Measurements from ENCODE around the gene TRAPPC14.
A peak's percentile ranks its signal among the peaks of the same experiment; 100 is the strongest.

The TRAPPC14 gene

DNA sequence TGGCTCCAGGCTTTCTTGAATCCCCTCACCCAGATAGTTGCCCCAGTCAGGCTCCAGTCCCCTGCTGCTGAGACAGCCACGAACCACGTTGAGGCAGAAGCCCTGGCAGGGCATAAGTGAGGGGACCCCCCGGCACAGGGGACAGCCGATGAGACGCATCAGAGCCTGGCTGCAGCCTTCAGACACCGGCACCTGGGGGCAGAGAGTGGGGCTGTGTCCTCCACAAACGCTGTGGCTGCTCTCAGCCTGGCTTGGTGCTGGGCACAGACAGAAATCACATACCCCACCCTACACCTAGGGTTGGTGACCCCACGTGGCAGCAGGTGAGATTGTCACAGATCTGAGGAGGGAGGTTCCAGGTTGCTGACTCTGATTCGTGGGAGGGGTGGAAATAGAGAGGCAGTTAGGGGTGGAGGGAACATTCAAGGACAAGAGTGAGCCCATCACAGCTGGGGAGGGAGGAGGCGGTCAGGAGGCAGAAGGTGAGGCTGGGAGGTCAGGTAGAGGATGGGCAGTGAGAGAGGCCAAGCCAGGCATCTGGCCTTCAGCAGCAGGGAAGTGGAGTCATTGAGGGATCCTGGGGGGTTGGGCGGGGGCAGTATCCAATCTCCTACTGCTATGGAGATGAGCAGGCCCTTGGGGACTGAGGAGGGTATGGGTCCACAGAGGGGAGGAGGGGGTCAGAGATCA is 15.4 kb upstream of the TRAPPC14 start:
- DNase-seq (ENCODE audit: low spot score) = no peak

DNA sequence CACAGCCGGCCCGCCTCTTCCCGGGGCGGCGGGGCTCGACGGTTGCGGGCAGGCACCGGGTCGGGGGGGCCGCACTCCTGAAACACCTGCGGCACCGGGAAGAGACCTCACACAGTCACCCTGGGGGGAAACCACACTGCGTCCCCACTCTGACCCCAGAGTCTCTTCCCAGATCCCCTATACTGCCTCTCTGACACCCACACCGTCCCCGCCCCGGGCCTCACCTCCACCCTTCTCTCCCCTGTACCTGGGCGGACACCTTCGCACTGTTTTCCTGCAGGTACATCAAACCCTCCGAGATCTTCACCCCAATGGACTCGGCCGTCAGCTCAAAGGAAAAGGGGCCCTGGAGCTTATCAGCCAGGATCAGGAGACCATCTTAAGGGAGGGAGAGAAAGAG is 13.3 kb upstream of the TRAPPC14 start:
- DNase-seq (ENCODE audit: low spot score) = no peak

DNA sequence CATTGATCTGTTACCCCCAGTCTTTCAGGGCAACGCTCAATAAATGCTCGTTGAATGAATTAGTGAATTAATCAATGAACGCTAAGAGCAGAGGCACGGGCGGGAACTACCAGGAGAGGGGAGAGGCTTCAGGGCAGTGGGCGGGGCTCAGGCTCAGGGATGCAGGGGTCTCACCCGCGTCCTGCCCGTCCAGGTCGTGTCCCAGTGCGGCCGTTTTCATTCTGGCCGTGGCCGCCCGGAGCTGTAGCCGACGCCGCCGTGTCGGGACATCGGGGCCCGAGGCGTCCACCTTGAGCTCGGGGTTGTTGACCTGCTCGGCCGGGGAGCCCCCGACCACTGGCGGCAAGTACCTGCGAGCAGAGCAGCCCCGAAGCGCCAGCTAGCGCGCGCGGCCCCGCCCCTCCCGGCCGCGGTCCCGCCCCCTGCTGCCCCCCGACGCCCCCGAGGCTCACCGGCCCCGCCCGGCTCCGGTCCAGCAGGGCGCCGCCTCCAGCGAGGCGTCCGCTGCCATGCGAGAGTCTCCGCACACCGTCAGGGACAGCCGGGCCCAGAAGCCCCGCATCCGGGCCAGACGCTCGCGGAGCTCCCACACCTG is 12.7 kb upstream of the TRAPPC14 start:
- DNase-seq (ENCODE audit: low spot score) = no peak

DNA sequence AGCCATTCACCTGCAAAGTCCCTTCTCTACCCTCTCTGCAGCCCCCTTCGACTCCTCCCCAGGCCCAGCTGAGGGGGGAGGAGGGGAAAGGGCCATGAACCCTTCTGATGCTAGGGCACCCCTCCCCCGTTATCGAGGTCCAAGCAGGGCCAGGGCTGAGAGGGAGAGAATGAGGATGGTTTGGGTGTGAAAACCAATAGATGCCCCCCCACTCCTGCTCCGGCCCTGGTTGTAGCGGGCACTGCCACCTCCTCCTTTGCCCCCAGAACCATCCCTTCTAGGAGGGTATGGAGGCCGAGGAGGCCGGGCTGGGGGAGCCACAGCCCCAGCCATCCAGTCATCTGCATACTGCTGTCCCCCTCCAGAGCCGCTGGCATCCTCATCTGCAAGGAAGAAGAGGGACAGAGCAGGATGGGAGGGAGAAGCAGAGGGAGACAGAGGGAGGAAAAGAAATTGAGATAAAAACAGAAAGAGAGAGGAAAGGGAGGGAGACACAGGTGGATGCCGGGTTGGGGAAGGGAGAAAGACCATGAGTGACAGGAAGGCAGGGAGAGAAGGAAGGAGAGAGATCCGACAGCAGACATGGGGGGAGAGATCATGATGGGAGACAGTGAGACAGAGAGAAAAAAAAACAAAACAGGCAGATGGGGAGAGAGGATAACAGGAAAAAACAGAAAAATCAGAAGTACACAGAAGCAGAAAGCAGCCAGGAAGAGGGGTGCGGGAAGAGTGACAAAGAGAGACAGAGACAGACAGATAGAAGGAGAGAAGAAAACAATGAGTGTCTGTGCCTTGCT is 11.8 kb upstream of the TRAPPC14 start:
- DNase-seq (ENCODE audit: low spot score) = no peak

DNA sequence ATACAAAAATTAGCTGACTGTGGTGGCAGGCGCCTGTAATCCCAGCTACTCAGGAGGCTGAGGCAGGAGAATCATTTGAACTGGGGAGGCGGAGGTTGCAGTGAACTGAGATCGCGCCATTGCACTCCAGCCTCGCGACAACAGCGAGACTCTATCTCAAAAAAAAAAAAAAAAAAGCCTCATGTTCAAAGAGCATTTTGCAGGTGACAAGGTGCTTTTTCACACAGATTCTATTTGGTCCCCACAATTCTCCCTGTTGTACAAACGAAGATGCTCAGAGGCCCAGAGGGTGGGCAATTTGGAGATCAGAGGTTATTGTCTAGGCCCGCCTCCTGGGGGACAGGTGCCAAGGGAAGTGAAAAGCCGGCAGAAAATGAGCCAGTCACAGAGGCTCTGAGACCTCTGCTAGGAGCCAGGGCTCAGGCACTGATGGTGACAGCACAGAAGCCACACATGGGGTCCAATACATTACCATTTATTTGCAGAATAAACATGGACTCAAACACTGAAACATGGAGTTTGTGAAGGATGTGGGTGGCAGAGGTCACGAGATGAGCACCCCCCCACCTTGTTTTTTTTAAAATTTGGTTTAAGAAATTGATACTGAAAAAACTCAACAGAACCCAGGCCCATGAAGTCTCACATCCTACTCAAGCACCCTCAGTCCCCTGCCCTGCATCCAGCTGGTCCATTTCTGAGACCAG is 10.8 kb upstream of the TRAPPC14 start:
- DNase-seq (ENCODE audit: low spot score) = no peak

DNA sequence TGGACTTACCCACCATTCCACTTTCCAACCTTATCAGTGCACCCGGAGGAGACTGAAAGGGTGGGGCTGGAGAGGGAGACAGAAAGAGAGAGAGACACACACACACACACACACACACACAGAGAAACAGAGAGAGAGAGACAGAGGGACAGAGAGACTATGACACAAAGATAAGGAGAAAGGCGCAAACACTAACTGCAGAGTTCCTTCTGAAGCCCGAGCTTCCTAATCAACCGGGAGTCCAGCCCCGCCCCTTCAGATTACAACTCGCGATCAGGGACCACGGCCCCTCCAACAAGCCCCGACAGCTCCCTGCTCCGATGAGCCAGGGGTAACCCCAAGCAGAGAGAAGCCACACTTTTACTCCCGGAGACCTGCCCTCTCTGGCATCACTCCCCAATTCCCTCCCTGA is 9.4 kb upstream of the TRAPPC14 start:
- peak; percentile 42 for DNase-seq (ENCODE audit: low spot score)

DNA sequence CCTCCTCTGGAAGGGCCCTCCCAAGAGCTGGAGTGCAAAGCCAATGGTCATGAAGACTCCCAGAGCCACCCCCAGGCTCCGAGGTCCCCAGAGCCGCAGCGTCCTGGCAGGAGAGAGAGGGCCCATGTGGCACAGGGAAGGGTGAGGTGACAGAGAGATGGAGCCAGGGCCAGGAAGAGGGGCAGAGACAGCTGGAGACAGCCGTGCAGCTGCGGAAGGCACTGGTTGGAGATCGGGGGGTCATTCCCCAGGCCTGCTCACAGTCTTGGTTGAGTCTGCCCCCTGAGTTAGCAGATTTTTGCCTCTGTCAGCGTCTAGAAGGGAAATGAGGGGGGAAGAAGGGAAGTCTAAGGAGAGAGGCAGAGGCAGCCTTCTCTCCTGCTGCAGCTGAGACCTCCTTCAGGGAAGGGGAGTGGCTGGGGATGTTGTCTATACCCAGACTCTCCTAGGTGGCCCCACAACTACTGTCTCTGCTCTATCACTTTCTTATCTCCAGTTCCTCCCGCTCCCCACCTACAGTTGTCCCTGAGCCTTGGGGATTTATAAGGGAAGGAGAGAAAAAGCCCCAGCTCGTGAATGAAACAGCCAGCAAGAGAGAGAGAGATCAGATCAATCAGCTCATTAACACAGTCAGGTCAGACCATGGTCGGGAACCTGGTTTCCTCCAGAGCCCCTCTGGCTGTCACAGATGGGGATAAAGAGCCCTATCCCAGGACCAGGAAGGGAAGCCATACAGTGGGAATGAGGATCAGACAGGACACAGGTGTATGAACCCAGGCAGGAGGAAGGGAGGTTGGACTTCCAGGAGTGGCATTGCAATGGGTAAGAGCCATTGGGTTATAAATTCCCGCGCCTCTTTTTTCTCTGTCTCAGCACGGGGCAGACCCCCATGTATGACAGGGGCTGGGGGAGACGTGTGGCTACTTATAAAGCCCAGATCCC is 8.7 kb upstream of the TRAPPC14 start:
- DNase-seq (ENCODE audit: low spot score) = no peak

DNA sequence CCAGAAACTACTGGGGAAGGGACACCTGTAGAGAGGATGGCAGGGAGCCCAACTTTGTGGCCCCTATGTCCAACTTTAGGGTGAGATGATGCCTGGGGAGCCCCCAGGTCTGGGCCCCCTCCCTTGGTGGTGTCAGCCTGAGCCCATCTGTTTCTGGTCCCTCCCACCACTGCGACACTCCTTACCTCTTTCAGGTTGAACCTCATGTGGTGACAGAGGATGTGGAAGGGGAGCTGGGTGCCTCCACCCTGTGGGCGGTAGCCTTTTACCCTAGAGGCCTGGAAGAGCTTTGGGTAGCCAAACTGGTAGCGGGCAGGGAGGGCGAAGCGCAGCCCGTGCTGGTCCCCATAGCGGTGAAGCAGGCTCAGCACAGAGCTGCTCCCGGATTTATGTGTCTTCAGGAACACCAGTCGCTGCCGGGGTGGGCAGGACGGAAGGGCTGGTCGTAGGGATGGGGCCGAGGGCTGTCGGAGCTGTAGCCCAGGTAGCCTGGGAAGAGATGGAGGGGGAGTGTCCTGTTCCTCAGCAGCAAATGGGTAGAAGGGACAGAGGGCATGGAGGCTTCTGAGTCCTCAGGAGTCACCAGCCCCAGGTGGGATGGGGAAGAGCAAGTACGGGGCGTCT is 7.9 kb upstream of the TRAPPC14 start:
- no peak for DNase-seq (ENCODE audit: low spot score)

DNA sequence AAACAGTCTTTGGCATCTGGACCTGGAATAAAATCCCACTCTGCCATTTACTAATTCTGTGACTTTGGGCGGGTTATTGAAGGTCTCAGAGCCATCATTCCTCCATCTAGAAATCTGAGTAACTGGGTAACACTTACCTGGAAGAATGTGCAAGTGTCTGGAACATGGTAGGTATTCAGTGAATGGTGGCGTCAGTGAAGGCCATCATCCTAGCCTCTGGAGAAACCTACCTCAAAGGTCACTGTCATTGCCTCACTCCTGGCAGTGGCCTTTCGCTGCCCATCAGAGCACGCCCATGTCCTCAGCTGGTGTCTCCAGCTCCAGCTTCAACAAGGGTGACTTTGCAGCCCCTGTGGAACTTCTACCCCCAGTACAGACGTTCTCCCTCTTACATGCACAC is 5.3 kb upstream of the TRAPPC14 start:
- DNase-seq (ENCODE audit: low spot score) = no peak

DNA sequence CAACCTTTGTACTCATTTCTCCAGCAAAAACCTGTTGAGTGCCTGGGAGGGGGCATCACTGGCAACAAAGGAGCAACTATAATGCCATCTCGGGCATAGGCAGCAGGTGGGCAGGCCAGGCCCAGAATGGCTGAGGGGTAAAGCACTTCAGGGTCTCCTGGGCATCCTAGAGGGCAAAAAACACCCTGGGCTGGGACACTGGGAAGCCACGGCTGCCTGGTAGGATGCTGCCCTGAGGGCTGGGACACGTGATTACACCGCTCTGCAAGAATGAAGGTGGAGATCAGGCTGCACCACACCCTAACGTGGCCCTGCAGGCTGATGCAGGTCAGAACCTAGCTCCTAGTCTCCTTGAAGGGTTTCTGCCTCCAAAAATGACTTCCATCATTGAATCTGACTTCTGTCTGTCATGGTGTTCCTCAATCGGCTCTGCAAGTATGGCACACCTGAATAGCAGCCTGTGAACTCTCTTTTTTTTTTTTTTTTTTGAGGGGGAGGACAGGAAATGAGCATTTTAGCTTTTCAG is 4.5 kb upstream of the TRAPPC14 start:
- DNase-seq (ENCODE audit: low spot score) = no peak

DNA sequence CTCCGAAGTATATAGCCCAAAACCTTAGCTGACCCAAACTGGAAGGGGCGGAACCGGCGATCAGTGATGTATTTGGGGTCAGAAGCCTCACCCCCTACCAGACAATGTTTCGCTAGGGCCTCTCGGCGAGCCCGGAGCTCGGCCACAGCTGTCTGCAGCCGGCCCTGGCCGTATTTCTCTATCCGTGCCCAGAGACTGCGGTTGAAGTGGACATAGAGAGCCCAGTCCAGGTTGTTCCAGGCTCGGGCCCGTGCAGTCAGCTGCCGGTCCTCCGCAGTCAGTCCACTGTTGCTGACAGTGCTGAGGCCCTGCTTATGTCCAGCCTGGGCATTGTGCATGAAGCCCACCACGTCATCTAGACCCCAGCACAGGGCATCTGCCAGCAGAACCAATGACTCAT is 1.5 kb upstream of the TRAPPC14 start:
- DNase-seq (ENCODE audit: low spot score) = no peak

DNA sequence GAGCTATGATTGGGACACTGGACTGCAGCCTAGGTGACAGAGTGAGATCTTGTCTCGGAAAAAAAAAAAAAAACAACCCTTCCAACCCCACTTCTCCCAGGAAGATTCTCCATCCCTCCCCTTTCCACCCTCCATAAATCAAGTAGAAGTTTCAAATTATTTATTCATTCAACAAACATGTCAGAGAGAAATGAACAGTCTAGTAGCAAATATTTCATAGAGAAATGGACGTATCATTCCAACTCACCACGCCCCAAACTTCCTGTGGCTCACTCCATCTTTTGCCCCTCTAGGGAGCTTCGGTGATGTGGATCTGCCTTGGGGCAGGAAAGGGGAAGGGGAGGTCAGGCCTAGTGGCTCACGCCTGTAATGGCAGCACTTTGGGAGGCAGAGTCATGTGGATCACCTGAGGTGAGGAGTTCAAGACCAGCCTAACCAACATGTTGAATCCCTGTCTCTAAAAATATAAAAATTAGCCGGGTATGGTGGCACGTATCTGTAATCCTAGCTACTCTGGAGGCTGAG is 638 bp upstream of the TRAPPC14 start:
- no peak for DNase-seq (ENCODE audit: low spot score)

DNA sequence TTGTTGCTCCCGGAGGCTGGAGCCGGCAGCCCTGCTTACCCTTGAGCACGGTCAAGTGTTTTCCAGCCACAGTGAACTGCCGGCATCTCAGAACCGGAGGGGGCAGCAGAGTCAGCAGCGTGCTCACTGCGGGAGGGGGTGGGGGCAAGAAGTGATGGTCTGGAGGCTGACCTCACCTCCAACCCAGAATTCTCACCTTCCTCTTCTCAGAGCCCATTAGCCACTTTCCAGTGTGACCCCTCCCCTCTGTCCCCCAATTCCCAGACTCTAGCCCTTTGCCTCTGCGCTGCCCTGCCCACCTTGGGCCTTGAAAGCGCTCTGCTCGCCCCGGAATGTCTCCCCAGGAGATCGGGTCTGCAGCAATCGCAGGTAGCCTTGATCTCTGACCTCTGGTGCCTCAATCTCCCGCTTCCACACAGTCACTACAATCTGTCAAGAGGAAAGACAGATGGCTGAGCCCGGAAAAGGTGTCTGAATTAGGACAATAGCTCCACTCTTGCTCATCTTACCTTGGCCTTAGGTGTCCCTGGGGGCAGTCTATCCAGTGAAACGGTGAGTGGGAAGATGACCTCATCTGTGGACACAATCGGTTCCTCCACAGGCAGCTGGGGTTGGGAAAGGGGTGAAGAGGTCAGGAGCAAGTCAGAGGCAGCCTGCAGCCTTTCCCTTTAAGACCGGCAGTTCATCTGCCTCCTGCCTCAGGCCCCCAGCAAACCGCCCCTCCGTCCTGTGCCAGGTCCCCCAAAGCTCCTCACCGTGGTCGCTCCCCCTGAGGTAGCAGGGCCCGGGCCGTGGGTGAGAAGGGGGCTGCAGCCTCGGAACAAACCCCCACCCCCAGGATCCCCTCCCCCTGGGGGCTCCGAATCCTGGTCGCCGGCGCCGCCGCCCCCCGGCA is 942 bp downstream of the TRAPPC14 start:
- peak; percentile 78 for DNase-seq (ENCODE audit: low spot score)

DNA sequence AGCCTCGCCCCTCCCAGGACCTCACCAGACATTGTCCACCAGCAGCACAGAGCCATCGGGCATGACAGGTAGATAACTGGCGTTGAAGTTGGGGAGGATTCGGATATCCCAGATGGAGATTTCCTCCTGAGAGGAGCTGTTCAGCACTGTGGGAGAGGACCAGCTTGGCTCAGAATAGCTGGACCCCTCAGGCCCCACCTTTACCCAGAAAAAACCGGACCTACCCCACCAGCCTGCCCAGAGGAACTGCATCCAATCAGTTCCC is 1.5 kb downstream of the TRAPPC14 start:
- DNase-seq (ENCODE audit: low spot score) = no peak

DNA sequence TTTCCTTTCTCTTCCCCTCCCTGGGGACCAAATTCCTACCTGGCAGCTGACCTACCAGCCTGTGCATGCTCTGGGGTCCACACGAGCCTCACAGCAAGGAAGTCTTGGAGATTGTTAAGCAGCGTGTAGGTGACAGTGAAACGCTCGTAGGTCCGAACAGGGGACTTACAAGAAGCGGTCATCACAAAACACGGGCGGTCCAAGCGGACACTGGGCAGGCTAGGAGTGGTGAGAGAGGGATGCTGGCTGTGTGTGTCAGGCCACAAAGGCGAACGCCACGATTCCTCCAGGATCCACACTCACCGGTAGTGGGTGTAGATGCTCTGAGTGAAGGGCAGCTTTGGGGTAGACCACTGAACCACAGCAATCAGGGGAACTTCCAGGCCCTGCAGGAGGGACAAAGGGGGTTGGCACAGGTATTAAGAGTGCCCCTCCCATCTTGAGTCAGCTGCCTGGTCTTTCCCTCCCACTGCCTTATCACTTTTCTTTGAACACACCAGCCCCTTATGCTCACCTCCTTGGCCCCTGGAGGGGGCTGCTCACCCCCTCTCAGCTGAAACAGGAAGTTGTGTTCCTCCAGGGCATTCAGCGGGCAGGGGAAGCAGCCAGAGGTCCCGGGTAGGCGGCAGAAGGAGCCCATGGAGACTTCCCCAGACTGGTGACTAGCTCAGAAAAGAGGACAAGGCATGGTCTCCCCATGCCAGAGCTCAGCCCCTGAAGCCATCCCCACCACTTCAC is 2.0 kb downstream of the TRAPPC14 start:
- DNase-seq (ENCODE audit: low spot score) = no peak

DNA sequence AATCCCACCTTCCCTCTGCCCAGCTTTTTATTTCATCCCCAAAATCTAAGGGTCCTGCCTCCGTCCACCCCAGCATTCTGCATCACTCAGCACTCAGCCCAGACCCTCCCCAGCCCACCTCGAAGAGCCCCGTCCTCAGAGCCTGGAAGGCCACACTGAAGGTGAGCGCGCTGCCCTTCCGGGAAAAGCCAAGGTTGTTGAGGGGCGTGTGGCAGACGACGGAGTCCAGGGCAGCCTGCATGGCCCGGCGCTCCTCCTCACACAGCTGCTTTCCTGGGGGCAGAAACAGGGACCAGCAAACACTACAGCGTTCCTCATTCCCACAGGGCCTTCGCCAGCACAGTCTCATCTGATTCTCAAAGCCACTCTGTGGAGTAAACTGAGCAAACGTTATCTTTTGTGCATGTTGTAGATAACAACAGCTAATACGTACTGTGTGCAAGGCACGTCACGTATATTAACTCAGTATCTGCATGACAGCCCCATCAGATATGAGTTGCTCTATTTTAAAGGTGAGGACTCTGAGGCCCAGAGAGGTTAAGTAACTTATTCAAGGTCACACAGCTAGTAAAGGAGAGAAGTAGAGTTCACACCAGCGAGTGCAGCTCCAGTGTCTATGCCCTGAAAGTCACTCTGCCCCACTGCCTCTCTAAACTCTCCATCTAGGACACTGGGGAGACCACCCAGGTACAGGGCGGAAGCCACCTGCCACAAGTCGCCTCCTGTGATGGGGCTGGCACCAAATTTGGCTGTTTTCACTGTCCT is 2.8 kb downstream of the TRAPPC14 start:
- DNase-seq (ENCODE audit: low spot score) = no peak

DNA sequence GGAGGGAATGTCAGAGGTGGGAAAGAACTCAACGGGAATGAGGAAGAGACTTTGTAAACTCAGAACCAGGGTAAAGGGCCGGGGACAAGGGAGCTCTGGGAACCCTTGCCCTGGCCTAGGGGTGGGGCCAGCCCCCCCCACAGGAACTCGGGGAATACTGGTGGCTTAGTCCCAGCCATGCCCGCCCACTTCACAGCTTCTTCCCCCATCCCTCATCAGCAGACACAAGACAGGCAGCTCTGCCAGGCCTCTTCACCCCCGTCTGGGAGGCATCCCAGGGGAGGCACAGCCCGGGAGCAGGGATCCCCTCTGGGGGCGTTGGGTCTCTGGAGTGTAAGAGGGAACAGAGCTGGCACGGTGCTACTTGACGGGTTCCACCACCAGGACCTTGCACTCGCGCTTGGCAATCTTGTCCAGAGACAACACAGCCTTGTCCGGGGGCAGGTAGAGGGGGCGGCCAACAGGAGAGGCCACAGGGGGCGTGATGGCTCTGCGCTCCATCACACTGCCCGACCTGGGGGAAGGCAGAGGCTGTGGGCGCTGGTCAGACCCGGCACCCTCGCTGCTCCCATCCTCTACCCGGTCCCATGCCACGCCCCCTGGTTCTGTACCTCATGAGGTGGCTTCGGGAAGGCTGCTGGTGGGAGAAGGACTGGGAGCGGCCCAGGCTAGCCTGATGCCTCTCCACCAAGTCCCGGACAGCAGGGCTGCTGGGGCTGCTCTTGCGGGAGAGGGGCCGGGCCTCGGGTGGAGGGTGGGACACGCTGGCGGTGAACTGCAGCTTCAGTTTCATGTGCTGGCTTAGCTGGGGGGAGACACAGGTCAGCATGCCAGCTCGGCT is 3.7 kb downstream of the TRAPPC14 start:
- no peak for DNase-seq (ENCODE audit: low spot score)

Measured in hepatic stellate cell (primary cell).